ENCODE results near the gene DISC1.

GRCh38 chr1:231959225-231959884, 332.8 kb downstream of the DISC1 start:
- TF ChIP-seq, protein P1, sequence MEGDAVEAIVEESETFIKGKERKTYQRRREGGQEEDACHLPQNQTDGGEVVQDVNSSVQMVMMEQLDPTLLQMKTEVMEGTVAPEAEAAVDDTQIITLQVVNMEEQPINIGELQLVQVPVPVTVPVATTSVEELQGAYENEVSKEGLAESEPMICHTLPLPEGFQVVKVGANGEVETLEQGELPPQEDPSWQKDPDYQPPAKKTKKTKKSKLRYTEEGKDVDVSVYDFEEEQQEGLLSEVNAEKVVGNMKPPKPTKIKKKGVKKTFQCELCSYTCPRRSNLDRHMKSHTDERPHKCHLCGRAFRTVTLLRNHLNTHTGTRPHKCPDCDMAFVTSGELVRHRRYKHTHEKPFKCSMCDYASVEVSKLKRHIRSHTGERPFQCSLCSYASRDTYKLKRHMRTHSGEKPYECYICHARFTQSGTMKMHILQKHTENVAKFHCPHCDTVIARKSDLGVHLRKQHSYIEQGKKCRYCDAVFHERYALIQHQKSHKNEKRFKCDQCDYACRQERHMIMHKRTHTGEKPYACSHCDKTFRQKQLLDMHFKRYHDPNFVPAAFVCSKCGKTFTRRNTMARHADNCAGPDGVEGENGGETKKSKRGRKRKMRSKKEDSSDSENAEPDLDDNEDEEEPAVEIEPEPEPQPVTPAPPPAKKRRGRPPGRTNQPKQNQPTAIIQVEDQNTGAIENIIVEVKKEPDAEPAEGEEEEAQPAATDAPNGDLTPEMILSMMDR (IDR thresholded peaks at IDR 0.05; ENCODE audit: poor library complexity, severe bottlenecking), result no peak
- TF ChIP-seq EP300 (conservative IDR thresholded peaks at IDR 0.05; ENCODE audit: poor library complexity, severe bottlenecking), result no peak

Measured in neural cell (in vitro differentiated cells).